Activated CD4-positive, CD25-positive, alpha-beta regulatory T cell treated with anti-CD3 and anti-CD28 coated beads, Interleukin-2, amount 50 U/mL, for 24 hours (primary cell): Measurements from ENCODE around the gene ZNF17.
A peak's percentile ranks its signal among the peaks of the same experiment; 100 is the strongest.

Experiments used
- ATAC-seq, 2 donors: fragments of 150-1000 bp; cut with Tn5 transposase; one replicate each; pipeline ENCODE4 v1.10.0; 2021; ENCODE audit warnings: mild to moderate bottlenecking in 1 of 2, moderate library complexity in 1 of 2

The ZNF17 gene

GRCh38 chr19:57434386-57435061 is 23.6 kb downstream of the ZNF17 start:
- ATAC-seq, result peak in 1 of 2 donors; percentile 1

- ATAC-seq, result peak; percentile 99 to 100
These were observed 24.4 kb downstream of the ZNF17 start, which contains the start of gene ZNF749 for GRCh38 chr19:57435062-57435978. TSS of gene ZNF749 (plus strand) at chr19:57435325. CDS start at chr19:57435579, 254 bp downstream.

- no peak for ATAC-seq
These were observed 25.5 kb downstream of the ZNF17 start for GRCh38 chr19:57436417-57436816.

DNA sequence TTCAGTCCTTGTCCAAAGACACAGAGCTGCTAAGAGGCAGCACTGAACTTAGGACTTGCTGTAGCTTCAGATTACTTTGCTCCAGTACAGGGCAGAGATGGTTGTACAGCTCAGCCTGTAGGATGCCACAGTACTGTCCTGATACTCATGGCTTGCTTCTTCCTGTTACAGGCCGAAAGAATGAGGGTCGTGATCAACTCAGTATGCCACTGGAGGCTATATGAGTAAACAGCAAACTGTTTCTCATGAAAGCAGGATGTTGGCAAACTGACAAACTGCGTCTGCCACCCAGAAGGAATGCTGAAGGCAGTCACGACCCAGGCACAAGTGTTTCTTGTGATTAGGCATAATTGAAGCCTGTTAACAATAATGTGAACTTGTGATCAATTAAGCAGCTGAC is 27.0 kb downstream of the ZNF17 start:
- no peak for ATAC-seq

GRCh38 chr19:57438925-57439324 is 28.0 kb downstream of the ZNF17 start:
- ATAC-seq, result no peak

DNA sequence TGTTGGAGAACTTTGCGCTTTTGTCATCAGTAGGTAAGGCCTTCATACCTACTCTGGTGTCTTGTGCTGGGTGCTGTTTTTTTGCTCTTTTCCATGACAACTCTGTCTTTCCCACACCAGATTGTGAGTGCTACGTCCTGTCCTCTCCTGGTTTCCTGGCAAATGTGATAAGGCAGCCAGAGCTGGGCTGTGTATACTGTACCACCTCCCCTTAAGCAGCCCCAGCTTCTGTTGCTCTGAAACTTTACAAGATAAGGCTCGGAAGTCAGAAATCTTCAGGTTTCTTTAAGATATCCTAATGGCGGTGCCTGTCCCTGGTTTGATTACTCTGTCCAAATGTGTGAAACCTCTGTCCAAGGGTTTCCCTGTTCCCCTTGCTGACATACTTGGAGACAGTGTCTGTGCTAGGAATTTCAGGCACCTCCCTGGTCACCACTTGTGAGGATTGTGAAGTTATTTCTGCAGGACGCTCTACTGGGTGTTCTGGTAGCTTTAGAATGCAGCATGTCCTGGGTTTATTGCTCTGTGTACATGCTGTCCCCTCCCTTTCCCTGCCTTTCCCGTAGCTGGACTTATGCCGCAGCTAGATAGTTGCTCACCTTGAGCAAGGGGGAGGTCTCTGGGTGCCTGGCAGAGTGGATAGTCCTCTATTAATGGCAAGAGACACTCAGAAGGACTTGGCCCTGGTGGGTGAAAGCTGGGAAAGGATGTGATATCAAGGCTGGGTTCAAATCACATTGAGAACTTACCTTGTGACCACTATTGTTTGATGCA is 31.2 kb downstream of the ZNF17 start:
- no peak for ATAC-seq

- no peak for ATAC-seq
These were observed 32.2 kb downstream of the ZNF17 start for GRCh38 chr19:57443121-57443696.

DNA sequence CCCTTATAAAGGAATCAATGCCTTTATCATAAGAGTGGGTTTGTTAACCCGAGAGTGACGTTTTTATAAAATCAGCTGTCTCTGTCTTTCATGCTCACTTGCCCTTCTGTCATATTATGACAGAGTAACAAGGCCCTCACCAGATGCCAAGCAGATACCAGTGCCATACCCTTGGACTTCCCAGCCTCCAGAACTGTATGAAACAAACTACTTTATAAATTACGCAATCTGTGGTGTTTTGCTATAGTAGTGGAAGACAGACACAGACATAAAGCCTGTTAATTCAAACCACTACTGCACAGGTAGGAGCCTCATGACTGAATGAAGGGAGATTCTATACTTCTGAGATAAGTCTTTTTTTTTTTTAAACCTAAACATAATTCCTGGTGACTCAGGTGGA is 41.3 kb downstream of the ZNF17 start:
- no peak for ATAC-seq

GRCh38 chr19:57465680-57466381 is 54.9 kb downstream of the ZNF17 start:
- ATAC-seq, result peak in 1 of 2 donors; percentile 58

DNA sequence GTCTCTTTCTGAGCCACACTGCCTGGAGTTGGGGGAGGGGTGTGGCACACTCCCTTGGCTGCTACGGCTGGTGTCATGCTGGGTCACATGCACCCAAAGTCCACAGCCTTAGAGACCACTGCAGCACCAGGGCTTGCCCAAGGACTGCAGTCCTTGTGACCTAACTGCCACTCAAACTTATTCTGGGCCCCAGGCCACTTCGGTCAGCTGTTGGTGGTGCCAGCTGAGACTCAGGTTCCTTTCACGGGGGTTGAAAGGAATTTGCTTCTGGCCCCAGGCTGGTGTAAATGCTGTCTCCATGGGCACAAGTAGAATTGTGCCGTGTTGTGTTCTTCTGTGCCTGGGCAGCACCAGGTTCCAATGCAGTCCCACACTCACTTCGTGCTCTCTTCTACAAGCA is 55.5 kb downstream of the ZNF17 start:
- no peak for ATAC-seq
